22Rv1 (cell line): ENCODE data around the gene ARAP1.

Source experiments
- CTCF ChIP-seq: fragments of 450-650 bp; IDR thresholded peaks from 2 replicates; pipeline ENCODE4 v1.5.1; 2017; ENCODE audit warnings: mild to moderate bottlenecking
- ZFX ChIP-seq: fragments of 450-650 bp; IDR thresholded peaks from 2 replicates; pipeline ENCODE4 v1.6.1; 2017; ENCODE audit warnings: antibody characterized with exemption, borderline replicate concordance

DNA sequence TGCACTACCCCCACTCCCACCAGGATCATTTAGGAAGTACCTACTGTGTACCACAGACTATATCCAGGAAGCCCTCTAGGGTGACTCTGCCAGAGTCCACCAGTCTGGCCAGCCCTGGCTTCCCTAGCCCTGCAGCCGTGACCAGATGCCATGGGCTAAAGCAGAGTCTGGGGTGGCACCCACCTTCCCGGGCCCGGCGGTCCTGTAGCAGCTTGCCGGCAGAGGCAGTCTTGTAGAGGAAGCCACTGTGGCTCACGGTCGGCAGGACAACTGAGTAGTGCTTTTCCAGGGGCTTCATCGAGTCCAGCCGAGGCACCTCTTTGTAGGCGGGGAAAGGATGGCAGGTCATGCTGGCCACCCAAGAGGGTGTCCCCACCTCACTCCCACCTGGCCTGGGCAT lies 50.7 kb downstream of the ARAP1 start:
- TF ChIP-seq CTCF (no peak), ZFX (no peak)
